ENCODE results near the gene FAM161A.

Gene FAM161A

DNA sequence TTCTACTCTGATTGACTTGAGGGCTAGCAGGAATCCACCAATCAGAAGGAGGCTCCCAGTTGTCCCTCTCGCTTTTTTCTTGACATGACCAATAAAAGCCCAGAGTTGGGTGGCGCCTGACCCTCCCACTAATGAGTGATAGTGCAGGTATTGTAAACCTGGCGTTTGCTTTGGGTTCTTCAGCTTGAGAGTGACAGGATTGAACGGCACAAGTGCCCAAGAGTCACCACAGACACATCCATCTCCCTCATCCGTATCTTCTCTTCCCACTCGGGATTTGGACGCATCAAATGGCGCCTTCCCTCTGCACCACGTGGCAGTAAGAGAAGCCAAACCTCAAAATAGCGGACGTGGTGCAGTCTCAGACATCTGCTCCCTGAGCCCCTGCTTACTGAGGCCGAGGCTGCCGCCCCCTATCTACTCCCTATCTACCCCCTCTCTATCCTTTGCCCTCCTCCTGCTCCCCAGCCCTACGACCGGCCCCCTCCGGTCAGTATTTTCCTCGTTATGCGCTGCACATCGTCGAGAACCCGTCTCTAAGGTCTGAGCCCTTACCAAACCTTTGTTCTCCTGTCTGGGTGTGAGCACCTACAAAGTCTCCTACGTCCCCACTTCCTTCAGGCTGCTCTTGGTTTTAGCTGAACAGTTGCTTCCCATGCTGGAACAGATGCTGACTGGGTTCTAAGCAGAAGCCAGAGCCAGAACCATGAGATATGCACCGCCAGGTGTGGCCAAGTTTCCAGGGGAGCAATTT is 881 bp upstream of the FAM161A start:
- ChIA-PET POLR2A (interaction anchor here (0.6 to 2.2 kb wide), 6 partner anchors 8 to 90 kb away, joined by 3 to 9 read pairs (median 4); no protein-coding TSS in a partner anchor), CTCF (interaction anchor here (0.6 to 0.7 kb wide), 4 partner anchors 80 to 1367 kb away, joined by 3 to 4 read pairs (median 3); no protein-coding TSS in a partner anchor)
- Histone ChIP-seq H3K9me3 (ENCODE audit: control insufficient read depth, insufficient read depth, low read depth, low read length) (no peaks in the 10 kb centered on the region), H3K4me1 (ENCODE audit: control insufficient read depth, insufficient read depth, low read length) (no peaks in the 10 kb centered on the region), H3K27ac (ENCODE audit: extremely low read depth, low read depth, low read length) (peak overlapping the region; percentile 59), H3K36me3 (ENCODE audit: control insufficient read depth in 2 of 2, insufficient read depth in 1 of 2, low read length in 2 of 2) (no peaks in the 10 kb centered on the region; a peak in 1 of 3 replicates), H3K4me3 (ENCODE audit: low read depth, low read length) (peak overlapping the region; percentile 90)
- TF ChIP-seq ZBTB1 (tag by site-specific recombination; IDR thresholded peaks at IDR 0.05) (no peak), ZNF140 (tag by site-specific recombination; IDR thresholded peaks at IDR 0.05) (no peak), ZNF423 (tag by site-specific recombination; IDR thresholded peaks at IDR 0.05) (no peak), ZNF837 (tag by site-specific recombination; IDR thresholded peaks at IDR 0.05) (no peak), ZNF558 (tag by site-specific recombination; IDR thresholded peaks at IDR 0.05) (no peak), ZNF785 (tag by site-specific recombination; IDR thresholded peaks at IDR 0.05) (no peak), ZNF133 (tag by site-specific recombination; IDR thresholded peaks at IDR 0.05) (no peak), ZNF664 (tag by site-specific recombination; IDR thresholded peaks at IDR 0.05) (no peak), ZNF776 (tag by site-specific recombination; IDR thresholded peaks at IDR 0.05; ENCODE audit: borderline replicate concordance) (no peak), ZIC2 (tag by site-specific recombination; IDR thresholded peaks at IDR 0.05) (no peak), ZNF624 (tag by site-specific recombination; IDR thresholded peaks at IDR 0.05) (no peak), ZNF626 (tag by site-specific recombination; IDR thresholded peaks at IDR 0.05) (no peak), ZNF830 (tag by site-specific recombination; IDR thresholded peaks at IDR 0.05; ENCODE audit: low read depth) (no peak), ZNF416 (tag by site-specific recombination; IDR thresholded peaks at IDR 0.05) (no peak), HOXD13 (CRISPR knock-in tag; IDR thresholded peaks at IDR 0.05; ENCODE audit: borderline replicate concordance) (no peak), ZNF174 (tag by site-specific recombination; IDR thresholded peaks at IDR 0.05) (no peak), ZSCAN16 (tag by site-specific recombination; IDR thresholded peaks at IDR 0.05) (0 out of 2 replicates have a peak, but pooled peaks have one; percentile 30), ZNF335 (tag by site-specific recombination; conservative IDR thresholded peaks at IDR 0.05) (peak; percentile 76), MZF1 (tag by site-specific recombination; IDR thresholded peaks at IDR 0.05; ENCODE audit: borderline replicate concordance) (0 out of 2 replicates have a peak, but pooled peaks have one; percentile 8), KLF7 (tag by site-specific recombination; IDR thresholded peaks at IDR 0.05; ENCODE audit: borderline replicate concordance) (no peak)
- TF ChIP-seq, protein P1, sequence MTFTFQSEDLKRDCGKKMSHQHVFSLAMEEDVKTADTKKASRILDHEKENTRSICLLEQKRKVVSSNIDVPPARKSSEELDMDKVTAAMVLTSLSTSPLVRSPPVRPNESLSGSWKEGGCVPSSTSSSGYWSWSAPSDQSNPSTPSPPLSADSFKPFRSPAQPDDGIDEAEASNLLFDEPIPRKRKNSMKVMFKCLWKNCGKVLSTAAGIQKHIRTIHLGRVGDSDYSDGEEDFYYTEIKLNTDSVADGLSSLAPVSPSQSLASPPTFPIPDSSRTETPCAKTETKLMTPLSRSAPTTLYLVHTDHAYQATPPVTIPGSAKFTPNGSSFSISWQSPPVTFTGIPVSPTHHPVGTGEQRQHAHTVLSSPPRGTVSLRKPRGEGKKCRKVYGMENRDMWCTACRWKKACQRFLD (tag by site-specific recombination; IDR thresholded peaks at IDR 0.05) = no peak
- TF ChIP-seq, protein P2, sequence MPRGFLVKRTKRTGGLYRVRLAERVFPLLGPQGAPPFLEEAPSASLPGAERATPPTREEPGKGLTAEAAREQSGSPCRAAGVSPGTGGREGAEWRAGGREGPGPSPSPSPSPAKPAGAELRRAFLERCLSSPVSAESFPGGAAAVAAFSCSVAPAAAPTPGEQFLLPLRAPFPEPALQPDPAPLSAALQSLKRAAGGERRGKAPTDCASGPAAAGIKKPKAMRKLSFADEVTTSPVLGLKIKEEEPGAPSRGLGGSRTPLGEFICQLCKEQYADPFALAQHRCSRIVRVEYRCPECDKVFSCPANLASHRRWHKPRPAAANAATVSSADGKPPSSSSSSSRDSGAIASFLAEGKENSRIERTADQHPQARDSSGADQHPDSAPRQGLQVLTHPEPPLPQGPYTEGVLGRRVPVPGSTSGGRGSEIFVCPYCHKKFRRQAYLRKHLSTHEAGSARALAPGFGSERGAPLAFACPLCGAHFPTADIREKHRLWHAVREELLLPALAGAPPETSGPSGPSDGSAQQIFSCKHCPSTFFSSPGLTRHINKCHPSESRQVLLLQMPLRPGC (tag by site-specific recombination; IDR thresholded peaks at IDR 0.05) = no peak; the same call in 1 of the 2 replicates
- TF ChIP-seq, protein P3, sequence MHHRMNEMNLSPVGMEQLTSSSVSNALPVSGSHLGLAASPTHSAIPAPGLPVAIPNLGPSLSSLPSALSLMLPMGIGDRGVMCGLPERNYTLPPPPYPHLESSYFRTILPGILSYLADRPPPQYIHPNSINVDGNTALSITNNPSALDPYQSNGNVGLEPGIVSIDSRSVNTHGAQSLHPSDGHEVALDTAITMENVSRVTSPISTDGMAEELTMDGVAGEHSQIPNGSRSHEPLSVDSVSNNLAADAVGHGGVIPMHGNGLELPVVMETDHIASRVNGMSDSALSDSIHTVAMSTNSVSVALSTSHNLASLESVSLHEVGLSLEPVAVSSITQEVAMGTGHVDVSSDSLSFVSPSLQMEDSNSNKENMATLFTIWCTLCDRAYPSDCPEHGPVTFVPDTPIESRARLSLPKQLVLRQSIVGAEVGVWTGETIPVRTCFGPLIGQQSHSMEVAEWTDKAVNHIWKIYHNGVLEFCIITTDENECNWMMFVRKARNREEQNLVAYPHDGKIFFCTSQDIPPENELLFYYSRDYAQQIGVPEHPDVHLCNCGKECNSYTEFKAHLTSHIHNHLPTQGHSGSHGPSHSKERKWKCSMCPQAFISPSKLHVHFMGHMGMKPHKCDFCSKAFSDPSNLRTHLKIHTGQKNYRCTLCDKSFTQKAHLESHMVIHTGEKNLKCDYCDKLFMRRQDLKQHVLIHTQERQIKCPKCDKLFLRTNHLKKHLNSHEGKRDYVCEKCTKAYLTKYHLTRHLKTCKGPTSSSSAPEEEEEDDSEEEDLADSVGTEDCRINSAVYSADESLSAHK (tag by site-specific recombination; IDR thresholded peaks at IDR 0.05) = no peak
- TF ChIP-seq, protein P4, sequence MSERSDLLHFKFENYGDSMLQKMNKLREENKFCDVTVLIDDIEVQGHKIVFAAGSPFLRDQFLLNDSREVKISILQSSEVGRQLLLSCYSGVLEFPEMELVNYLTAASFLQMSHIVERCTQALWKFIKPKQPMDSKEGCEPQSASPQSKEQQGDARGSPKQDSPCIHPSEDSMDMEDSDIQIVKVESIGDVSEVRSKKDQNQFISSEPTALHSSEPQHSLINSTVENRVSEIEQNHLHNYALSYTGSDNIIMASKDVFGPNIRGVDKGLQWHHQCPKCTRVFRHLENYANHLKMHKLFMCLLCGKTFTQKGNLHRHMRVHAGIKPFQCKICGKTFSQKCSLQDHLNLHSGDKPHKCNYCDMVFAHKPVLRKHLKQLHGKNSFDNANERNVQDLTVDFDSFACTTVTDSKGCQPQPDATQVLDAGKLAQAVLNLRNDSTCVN (tag by site-specific recombination; optimal IDR thresholded peaks at IDR 0.05) = peak; percentile 19
- TF ChIP-seq, protein P5, sequence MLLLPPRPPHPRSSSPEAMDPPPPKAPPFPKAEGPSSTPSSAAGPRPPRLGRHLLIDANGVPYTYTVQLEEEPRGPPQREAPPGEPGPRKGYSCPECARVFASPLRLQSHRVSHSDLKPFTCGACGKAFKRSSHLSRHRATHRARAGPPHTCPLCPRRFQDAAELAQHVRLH (tag by site-specific recombination; IDR thresholded peaks at IDR 0.05) = no peak
- TF ChIP-seq, protein P6, sequence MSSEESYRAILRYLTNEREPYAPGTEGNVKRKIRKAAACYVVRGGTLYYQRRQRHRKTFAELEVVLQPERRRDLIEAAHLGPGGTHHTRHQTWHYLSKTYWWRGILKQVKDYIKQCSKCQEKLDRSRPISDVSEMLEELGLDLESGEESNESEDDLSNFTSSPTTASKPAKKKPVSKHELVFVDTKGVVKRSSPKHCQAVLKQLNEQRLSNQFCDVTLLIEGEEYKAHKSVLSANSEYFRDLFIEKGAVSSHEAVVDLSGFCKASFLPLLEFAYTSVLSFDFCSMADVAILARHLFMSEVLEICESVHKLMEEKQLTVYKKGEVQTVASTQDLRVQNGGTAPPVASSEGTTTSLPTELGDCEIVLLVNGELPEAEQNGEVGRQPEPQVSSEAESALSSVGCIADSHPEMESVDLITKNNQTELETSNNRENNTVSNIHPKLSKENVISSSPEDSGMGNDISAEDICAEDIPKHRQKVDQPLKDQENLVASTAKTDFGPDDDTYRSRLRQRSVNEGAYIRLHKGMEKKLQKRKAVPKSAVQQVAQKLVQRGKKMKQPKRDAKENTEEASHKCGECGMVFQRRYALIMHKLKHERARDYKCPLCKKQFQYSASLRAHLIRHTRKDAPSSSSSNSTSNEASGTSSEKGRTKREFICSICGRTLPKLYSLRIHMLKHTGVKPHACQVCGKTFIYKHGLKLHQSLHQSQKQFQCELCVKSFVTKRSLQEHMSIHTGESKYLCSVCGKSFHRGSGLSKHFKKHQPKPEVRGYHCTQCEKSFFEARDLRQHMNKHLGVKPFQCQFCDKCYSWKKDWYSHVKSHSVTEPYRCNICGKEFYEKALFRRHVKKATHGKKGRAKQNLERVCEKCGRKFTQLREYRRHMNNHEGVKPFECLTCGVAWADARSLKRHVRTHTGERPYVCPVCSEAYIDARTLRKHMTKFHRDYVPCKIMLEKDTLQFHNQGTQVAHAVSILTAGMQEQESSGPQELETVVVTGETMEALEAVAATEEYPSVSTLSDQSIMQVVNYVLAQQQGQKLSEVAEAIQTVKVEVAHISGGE (tag by site-specific recombination; conservative IDR thresholded peaks at IDR 0.05; ENCODE audit: low read depth) = no peak; the same call in 1 of the 2 replicates

Measured in HEK293 (cell line).